HepG2 (cell line): Measurements from ENCODE around the gene MLXIPL. TPM values are rescaled to one million over a fixed set of nuclear protein-coding genes. Genes with fewer than 3 reads are reported as not detected.

Experiments
- BRD4 ChIP-seq: sonication (generic); formaldehyde crosslinking; IDR thresholded peaks from 2 replicates; pipeline ENCODE4 v1.4.0; 2020; ENCODE audit warnings: missing genetic modification reagents
- GPBP1L1 ChIP-seq: sonication (generic); formaldehyde crosslinking; IDR thresholded peaks from 2 replicates; pipeline ENCODE4 v1.5.0; 2020; ENCODE audit warnings: mild to moderate bottlenecking, missing genetic modification reagents
- HES4 ChIP-seq: sonication (generic); formaldehyde crosslinking; IDR thresholded peaks from 2 replicates; pipeline ENCODE4 v1.9.0; 2021; ENCODE audit warnings: mild to moderate bottlenecking, missing genetic modification reagents, borderline replicate concordance
- IRF2 ChIP-seq: IDR thresholded peaks from 2 replicates; pipeline ENCODE4 v1.6.1; 2018; ENCODE audit warnings: missing genetic modification reagents, missing compliant biosample characterization
- KLF6 ChIP-seq: IDR thresholded peaks from 2 replicates; pipeline ENCODE4 v1.8.0; 2016; ENCODE audit warnings: missing biosample characterization, missing genetic modification reagents
- LBX2 ChIP-seq: sonication (generic); formaldehyde crosslinking; IDR thresholded peaks from 2 replicates; pipeline ENCODE4 v1.5.0; 2020; ENCODE audit warnings: missing genetic modification reagents, mild to moderate bottlenecking, borderline replicate concordance
- NCOA5 ChIP-seq: sonication (generic); formaldehyde crosslinking; IDR thresholded peaks from 2 replicates; pipeline ENCODE4 v1.4.0; 2020; ENCODE audit warnings: missing genetic modification reagents
- POLR2G ChIP-seq: fragments of 200-400 bp; formaldehyde crosslinking; IDR thresholded peaks from 2 replicates; pipeline ENCODE4 v1.6.1; 2018; ENCODE audit warnings: mild to moderate bottlenecking, low read depth, low read length, moderate library complexity
- PTBP1 ChIP-seq: fragments of 200-400 bp; formaldehyde crosslinking; IDR thresholded peaks from 2 replicates; pipeline ENCODE4 v1.6.1; 2018; ENCODE audit warnings: low read length, low read depth; ENCODE audit not compliant: poor library complexity, severe bottlenecking
- RBM39 ChIP-seq: fragments of 200-400 bp; formaldehyde crosslinking; IDR thresholded peaks from one replicate; pipeline ENCODE4 v1.6.1; 2018; ENCODE audit warnings: antibody characterized with exemption, mild to moderate bottlenecking, low read depth, low read length; ENCODE audit not compliant: poor library complexity, severe bottlenecking
- SSRP1 ChIP-seq: IDR thresholded peaks from 2 replicates; pipeline ENCODE4 v1.6.1; 2016; ENCODE audit warnings: control low read depth
- TFE3 ChIP-seq: IDR thresholded peaks from 2 replicates; pipeline ENCODE4 v1.6.1; 2016
- ZNF263 ChIP-seq: sonication (generic); formaldehyde crosslinking; IDR thresholded peaks from 2 replicates; pipeline ENCODE4 v1.4.0; 2020; ENCODE audit warnings: missing genetic modification reagents
- ZNF276 ChIP-seq: sonication (generic); formaldehyde crosslinking; IDR thresholded peaks from 2 replicates; pipeline ENCODE4 v1.4.0; 2020; ENCODE audit warnings: mild to moderate bottlenecking, low read depth, missing genetic modification reagents
- ZNF460 ChIP-seq: sonication (generic); formaldehyde crosslinking; IDR thresholded peaks from 2 replicates; pipeline ENCODE4 v1.5.1; 2020; ENCODE audit warnings: missing genetic modification reagents, mild to moderate bottlenecking, borderline replicate concordance
- ZNF546 ChIP-seq: sonication (generic); formaldehyde crosslinking; conservative IDR thresholded peaks from 2 replicates; pipeline ENCODE4 v1.8.1; 2023; ENCODE audit warnings: mild to moderate bottlenecking, missing genetic modification reagents
- polyA plus RNA-seq, 8 experiments: library from polyadenylated mRNA; depleted of rRNA in 3 of 8; stranded (reverse) in 7 of 8; unstranded in 1 of 8; fragments of >200 nt; fragmentation: Illumina TruSeq in 4 of 8; extraction: Trizol in 4 of 8; gene quantifications; 2 replicates each; pipeline versions ENCODE4 v1.2.1 to v1.2.3, GENCODE V29; 2011 to 2016; ENCODE audit warnings: low read depth in 4 of 8, missing spikeins in 1 of 8, mixed read lengths in 1 of 8; ENCODE audit not compliant: insufficient read depth in 1 of 8
- total RNA-seq, 5 experiments: library from RNA; depleted of rRNA; stranded (reverse); fragments of >200 nt; fragmentation: Illumina TruSeq; extraction: Trizol; gene quantifications; 2 replicates each; pipeline ENCODE4 v1.2.3, GENCODE V29; 2016; ENCODE audit warnings: low read depth in 1 of 5
- TF ChIP-seq, protein P1 (sequence below): sonication (generic); formaldehyde crosslinking; IDR thresholded peaks from 2 replicates; pipeline ENCODE4 v1.4.0; 2020; ENCODE audit warnings: missing genetic modification reagents
- TF ChIP-seq, protein P2 (sequence below): sonication (generic); formaldehyde crosslinking; IDR thresholded peaks from 2 replicates; pipeline ENCODE4 v1.4.0; 2020; ENCODE audit warnings: missing genetic modification reagents, mild to moderate bottlenecking, borderline replicate concordance

MLXIPL gene
- total and polyA plus RNA-seq, 2 of the 13 experiments (the other 11 are each of a cell fraction or from before 2014, with no cell fraction given): 51.6 to 60.1 TPM

DNA sequence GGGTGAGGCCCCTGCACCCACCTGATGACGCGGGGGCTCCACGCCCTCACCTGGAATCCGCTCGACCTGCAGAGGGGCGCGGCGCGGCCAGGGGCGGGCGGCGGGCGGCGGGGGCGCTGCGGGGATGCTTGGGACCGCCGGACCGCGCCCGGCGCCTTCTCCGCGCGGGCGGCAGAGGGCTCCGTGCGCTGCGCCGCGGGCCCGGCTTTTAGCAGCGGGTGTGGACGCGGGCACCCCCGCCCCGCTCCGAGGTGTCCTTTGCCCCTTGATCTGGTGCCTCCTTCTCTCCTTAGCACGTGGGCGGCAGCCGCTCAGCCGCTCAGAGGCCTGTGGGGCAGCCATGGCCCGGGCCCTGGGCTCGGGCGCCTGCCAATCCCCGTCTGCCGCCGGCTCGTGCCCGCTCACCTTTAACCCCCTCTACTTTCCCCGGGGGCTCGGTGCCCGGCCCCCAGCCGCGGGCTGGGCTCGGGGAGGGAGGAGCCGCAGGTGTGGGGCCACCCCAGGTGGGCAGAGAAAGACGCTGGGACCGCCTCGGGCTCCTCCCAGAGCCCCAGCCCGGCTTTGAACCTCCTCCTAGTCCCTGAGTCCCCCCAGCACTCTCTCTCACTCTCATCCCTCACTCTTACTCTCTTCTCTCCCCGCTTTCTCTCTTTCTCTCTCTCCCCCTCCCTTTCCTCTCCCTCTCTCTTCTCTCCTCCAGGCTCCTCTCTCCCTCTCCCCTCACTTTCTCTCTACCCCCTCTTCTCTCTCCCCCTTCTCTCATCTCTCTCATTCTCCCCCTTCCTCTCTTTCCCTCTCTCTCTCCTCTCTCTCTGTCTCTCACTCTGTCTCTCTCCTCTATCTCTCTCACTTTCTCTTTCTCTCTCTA, 23.6 kb upstream of the MLXIPL start (continued):
- TF ChIP-seq GPBP1L1 (CRISPR knock-in tag) (no peak), BRD4 (CRISPR knock-in tag) (peak; percentile 80), IRF2 (0 out of 2 replicates have a peak, but pooled peaks have one; percentile 27), HES4 (CRISPR knock-in tag) (no peak), KLF6 (CRISPR knock-in tag) (peak; percentile 73; the same call in 1 of the 2 replicates), TFE3 (CRISPR knock-in tag) (peak; percentile 32; the same call in 1 of the 2 replicates), PTBP1 (no peak), ZNF276 (0 out of 2 replicates have a peak, but pooled peaks have one; percentile 39), RBM39 (peak; percentile 39), SSRP1 (CRISPR knock-in tag) (no peak), NCOA5 (CRISPR knock-in tag) (no peak), POLR2G (peak; percentile 75), ZNF546 (no peak), LBX2 (CRISPR knock-in tag) (no peak), ZNF460 (CRISPR knock-in tag) (no peak), ZNF263 (0 out of 2 replicates have a peak, but pooled peaks have one; percentile 1)
- TF ChIP-seq, protein P1, sequence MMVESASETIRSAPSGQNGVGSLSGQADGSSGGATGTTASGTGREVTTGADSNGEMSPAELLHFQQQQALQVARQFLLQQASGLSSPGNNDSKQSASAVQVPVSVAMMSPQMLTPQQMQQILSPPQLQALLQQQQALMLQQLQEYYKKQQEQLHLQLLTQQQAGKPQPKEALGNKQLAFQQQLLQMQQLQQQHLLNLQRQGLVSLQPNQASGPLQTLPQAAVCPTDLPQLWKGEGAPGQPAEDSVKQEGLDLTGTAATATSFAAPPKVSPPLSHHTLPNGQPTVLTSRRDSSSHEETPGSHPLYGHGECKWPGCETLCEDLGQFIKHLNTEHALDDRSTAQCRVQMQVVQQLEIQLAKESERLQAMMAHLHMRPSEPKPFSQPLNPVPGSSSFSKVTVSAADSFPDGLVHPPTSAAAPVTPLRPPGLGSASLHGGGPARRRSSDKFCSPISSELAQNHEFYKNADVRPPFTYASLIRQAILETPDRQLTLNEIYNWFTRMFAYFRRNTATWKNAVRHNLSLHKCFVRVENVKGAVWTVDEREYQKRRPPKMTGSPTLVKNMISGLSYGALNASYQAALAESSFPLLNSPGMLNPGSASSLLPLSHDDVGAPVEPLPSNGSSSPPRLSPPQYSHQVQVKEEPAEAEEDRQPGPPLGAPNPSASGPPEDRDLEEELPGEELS (CRISPR knock-in tag): peak; percentile 52; the same call in 1 of the 2 replicates
- TF ChIP-seq, protein P2, sequence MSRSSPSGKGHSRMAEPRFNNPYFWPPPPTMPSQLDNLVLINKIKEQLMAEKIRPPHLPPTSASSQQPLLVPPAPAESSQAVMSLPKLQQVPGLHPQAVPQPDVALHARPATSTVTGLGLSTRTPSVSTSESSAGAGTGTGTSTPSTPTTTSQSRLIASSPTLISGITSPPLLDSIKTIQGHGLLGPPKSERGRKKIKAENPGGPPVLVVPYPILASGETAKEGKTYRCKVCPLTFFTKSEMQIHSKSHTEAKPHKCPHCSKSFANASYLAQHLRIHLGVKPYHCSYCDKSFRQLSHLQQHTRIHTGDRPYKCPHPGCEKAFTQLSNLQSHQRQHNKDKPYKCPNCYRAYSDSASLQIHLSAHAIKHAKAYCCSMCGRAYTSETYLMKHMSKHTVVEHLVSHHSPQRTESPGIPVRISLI: peak; percentile 64; the same call in 1 of the 2 replicates
